Brain pericyte (primary cell): Measurements from ENCODE around the gene BFSP2.

Experiments used
- DNase-seq: peaks from one replicate; pipeline ENCODE4 v3.0.0-alpha.2; 2012; ENCODE audit warnings: low read depth, low spot score

BFSP2 gene

GRCh38 chr3:133419151-133419909 is 19.5 kb downstream of the BFSP2 start:
- no peak for DNase-seq

GRCh38 chr3:133424937-133425869 is 25.3 kb downstream of the BFSP2 start:
- no peak for DNase-seq

GRCh38 chr3:133425898-133426297 is 26.0 kb downstream of the BFSP2 start:
- DNase-seq: no peak

- no peak for DNase-seq
Measured at GRCh38 chr3:133426721-133427120, 26.9 kb downstream of the BFSP2 start.

GRCh38 chr3:133428552-133428951 is 28.7 kb downstream of the BFSP2 start:
- DNase-seq: no peak

- DNase-seq: no peak
Measured at GRCh38 chr3:133429063-133429462, 29.2 kb downstream of the BFSP2 start.

- DNase-seq: no peak
Measured at GRCh38 chr3:133439563-133439962, 39.7 kb downstream of the BFSP2 start.

- no peak for DNase-seq
Measured at GRCh38 chr3:133440652-133441051, 40.8 kb downstream of the BFSP2 start.

GRCh38 chr3:133441867-133442270 is 42.0 kb downstream of the BFSP2 start:
- DNase-seq: no peak

GRCh38 chr3:133442518-133442917 is 42.7 kb downstream of the BFSP2 start:
- no peak for DNase-seq

- no peak for DNase-seq
Measured at GRCh38 chr3:133443649-133444422, 44.0 kb downstream of the BFSP2 start.

GRCh38 chr3:133444423-133444774 is 44.5 kb downstream of the BFSP2 start:
- DNase-seq: no peak

GRCh38 chr3:133445108-133445507 is 45.3 kb downstream of the BFSP2 start:
- DNase-seq: no peak

GRCh38 chr3:133447750-133448477 is 48.1 kb downstream of the BFSP2 start:
- DNase-seq: no peak

GRCh38 chr3:133448478-133449122 is 48.7 kb downstream of the BFSP2 start:
- no peak for DNase-seq

- DNase-seq: no peak
Measured at GRCh38 chr3:133451309-133451708, 51.5 kb downstream of the BFSP2 start.

GRCh38 chr3:133452641-133453319 is 52.9 kb downstream of the BFSP2 start:
- DNase-seq: no peak

- no peak for DNase-seq
Measured at GRCh38 chr3:133453383-133453782, 53.5 kb downstream of the BFSP2 start.

- no peak for DNase-seq
Measured at GRCh38 chr3:133455281-133455680, 55.4 kb downstream of the BFSP2 start.

- no peak for DNase-seq
Measured at GRCh38 chr3:133455960-133456359, 56.1 kb downstream of the BFSP2 start.
